Body of pancreas (tissue), 4 donors: ENCODE data around the gene DNAJC7.

Source experiments
- POLR2A ChIP-seq, 3 donors: fragments of 450-650 bp; IDR thresholded peaks; one replicate each; pipeline ENCODE4 v1.6.1; 2016; ENCODE audit warnings: antibody characterized with exemption in 3 of 3, mild to moderate bottlenecking in 2 of 3
- TF ChIP-seq, protein P1 (sequence below), 7 experiments: fragments of 450-650 bp in 4 of 7; fragments of 200-600 bp in 3 of 7; sonication (generic) in 3 of 7; IDR thresholded peaks; one replicate each; pipeline ENCODE4 v1.5.1; 2016 to 2019; ENCODE audit warnings: antibody characterized with exemption in 7 of 7

GRCh38 chr17:42016411-42016831 is 818 bp downstream of the DNAJC7 start:
- TF ChIP-seq, protein P1, sequence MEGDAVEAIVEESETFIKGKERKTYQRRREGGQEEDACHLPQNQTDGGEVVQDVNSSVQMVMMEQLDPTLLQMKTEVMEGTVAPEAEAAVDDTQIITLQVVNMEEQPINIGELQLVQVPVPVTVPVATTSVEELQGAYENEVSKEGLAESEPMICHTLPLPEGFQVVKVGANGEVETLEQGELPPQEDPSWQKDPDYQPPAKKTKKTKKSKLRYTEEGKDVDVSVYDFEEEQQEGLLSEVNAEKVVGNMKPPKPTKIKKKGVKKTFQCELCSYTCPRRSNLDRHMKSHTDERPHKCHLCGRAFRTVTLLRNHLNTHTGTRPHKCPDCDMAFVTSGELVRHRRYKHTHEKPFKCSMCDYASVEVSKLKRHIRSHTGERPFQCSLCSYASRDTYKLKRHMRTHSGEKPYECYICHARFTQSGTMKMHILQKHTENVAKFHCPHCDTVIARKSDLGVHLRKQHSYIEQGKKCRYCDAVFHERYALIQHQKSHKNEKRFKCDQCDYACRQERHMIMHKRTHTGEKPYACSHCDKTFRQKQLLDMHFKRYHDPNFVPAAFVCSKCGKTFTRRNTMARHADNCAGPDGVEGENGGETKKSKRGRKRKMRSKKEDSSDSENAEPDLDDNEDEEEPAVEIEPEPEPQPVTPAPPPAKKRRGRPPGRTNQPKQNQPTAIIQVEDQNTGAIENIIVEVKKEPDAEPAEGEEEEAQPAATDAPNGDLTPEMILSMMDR (IDR thresholded peaks at IDR 0.05): no peak
- no peak for TF ChIP-seq POLR2A (IDR thresholded peaks at IDR 0.05)
